CD4-positive, alpha-beta T cell treated with Interleukin-6 for 4 hours (primary cell): ENCODE measurements around the gene GALNT16.
A peak's percentile ranks its signal among the peaks of the same experiment; 100 is the strongest.
"Not testable (repeated sequence)": the region's sequence is repeated elsewhere in the genome, so short reads cannot be mapped to it uniquely, and the experiment has no call there.

Experiments used
- DNase-seq: peaks from one replicate; pipeline ENCODE4 v3.0.0-alpha.2; 2020; ENCODE audit warnings: mixed read lengths

GALNT16 gene

GRCh38 chr14:69260190-69260860 lies 367 bp downstream of the GALNT16 start:
- no peak for DNase-seq

DNA sequence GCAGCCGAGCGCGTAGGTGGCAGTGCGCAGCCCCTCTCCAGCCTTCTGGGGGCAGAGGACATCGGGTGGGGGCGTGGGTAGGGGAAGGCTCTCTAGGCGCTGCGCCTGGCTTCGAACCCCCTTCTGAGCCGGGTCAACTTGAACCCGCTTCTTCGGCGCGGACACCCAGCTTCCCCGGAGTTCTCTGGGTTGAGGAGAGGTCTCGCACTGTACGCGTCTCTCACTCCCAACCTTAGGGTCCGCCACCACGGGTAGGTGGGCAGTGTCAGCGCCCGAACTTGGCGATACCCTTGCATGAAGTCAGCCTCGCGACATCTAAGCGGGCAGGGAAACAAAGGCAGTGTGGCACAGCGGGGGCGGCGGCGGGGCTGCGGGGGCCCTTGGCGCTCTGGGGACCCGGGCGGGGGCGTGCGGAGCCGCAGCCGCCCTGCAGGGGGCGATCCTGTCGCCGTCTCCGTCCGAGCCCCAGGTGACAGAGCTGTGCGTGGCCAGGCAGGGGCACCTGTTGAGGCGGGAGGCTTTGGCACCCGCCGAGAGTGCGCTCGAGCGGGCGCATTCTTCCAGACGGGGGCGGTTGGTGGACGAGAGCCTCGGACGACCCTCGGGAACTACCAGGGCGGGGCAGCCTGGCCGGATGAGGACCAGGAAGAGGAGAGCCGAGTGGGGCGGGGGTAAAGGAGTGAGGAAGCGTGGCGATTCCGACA lies 1.1 kb downstream of the GALNT16 start:
- DNase-seq = peak; percentile 8

- no peak for DNase-seq
Observed at GRCh38 chr14:69261761-69262331, 1.9 kb downstream of the GALNT16 start.

- DNase-seq = no peak
Observed at GRCh38 chr14:69262516-69262915, 2.6 kb downstream of the GALNT16 start.

DNA sequence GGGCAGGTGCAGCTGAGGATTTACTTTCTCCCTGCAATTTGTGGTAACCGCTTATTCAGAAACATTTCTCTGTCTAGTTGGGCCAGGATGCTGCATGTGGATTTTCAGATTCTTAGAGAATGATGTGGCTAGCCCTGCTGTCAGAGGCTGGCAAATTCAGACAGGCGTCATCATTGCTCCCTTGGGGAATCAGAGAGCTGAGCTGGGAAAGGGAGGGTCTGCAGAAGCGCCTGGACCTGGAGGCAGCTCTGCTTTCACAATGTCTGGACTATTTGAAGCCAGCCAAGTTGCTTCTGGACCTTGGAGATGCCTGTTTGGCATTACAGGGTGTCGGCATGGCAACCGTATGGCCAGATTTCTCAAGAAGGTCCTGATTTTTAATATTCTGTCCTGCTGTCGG lies 3.4 kb downstream of the GALNT16 start:
- no peak for DNase-seq

- no peak for DNase-seq
Observed at GRCh38 chr14:69263771-69264170, 3.8 kb downstream of the GALNT16 start.

GRCh38 chr14:69266572-69267345 lies 6.8 kb downstream of the GALNT16 start:
- no peak for DNase-seq

- no peak for DNase-seq
Observed at GRCh38 chr14:69267492-69267891, 7.5 kb downstream of the GALNT16 start.

- DNase-seq = no peak
Observed at GRCh38 chr14:69268223-69268622, 8.3 kb downstream of the GALNT16 start.

DNA sequence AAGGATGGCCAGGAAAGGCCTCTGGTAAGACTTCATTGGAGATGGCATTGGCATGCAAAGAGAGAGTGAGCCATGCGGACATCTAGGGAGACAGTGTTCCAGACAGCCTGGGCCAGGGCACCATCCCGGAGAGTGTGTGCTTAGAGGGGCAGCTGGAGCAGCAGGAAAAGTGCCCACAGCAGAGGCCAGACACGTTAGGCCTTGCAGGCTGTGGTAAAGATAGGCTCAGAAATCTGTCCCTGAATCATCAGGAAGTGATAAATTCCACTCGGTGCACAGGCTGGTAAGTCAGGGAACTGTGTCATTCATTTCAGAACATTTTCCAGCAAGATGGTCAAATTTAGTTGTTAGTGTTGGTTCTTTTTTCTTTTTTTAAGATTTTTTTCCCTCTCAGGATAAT lies 8.8 kb downstream of the GALNT16 start:
- DNase-seq = no peak

- no peak for DNase-seq
Observed at GRCh38 chr14:69269381-69269780, 9.4 kb downstream of the GALNT16 start.

GRCh38 chr14:69270097-69270496 lies 10.1 kb downstream of the GALNT16 start:
- DNase-seq = no peak

DNA sequence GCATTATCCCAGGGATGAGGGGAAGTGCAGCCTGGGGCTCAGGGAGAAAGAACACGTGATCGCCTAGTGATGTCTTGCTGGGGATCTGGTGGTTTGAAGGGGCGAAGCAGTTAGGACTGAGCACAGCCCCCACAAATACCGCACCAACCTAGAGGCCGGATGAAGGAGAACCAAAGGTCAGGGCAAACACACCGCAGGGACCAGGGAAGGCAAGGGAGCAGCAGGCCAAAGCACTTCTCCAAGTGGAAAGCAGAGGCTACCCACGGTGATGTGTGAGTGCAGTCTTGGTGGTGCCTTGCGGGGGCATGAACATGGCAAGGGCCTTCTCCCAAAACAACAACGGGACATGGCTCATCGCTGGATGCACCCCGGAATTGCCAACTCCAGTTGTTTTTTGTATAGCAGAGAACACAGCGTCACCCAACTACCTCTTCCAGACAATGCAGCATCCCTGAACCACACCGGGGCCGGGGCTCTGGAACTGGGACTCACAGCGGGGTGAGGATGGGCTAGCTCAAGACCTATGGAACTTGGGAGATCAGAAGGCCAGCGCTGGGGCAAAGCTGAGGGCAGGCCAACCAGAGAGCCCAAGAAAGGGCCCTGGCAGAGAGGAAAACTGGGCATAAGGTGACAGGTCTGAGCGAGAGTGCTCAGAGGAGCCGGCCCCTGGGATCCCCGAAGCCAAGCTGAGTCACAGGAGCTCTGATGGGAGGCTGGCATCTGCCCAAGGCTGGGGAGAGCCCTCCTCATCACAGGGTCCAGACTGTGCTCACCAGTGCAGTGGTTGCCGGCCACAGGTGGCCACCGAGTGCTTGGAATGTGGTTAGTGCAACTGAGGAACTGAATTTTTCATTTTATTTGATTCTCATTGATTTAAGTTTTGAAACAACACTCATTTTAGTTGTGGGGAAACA lies 11.1 kb downstream of the GALNT16 start:
- DNase-seq = no peak

GRCh38 chr14:69274321-69274720 lies 14.4 kb downstream of the GALNT16 start:
- no peak for DNase-seq

GRCh38 chr14:69275331-69275730 lies 15.4 kb downstream of the GALNT16 start:
- DNase-seq = no peak

DNA sequence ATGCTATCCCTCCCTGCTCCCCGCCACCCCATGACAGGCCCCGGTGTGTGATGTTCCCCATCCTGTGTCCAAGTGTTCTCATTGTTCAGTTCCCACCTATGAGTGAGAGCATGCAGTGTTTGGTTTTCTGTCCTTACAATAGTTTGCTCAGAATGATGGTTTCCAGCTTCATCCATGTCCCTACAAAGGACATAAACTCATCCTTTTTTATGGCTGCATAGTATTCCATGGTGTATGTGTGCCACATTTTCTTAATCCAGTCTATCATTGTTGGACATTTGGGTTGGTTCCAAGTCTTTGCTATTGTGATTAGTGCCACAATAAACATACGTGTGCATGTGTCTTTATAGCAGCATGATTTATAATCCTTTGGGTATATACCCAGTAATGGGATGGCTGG lies 17.4 kb downstream of the GALNT16 start:
- DNase-seq = not testable (repeated sequence)

GRCh38 chr14:69280746-69281291 lies 20.9 kb downstream of the GALNT16 start:
- no peak for DNase-seq

DNA sequence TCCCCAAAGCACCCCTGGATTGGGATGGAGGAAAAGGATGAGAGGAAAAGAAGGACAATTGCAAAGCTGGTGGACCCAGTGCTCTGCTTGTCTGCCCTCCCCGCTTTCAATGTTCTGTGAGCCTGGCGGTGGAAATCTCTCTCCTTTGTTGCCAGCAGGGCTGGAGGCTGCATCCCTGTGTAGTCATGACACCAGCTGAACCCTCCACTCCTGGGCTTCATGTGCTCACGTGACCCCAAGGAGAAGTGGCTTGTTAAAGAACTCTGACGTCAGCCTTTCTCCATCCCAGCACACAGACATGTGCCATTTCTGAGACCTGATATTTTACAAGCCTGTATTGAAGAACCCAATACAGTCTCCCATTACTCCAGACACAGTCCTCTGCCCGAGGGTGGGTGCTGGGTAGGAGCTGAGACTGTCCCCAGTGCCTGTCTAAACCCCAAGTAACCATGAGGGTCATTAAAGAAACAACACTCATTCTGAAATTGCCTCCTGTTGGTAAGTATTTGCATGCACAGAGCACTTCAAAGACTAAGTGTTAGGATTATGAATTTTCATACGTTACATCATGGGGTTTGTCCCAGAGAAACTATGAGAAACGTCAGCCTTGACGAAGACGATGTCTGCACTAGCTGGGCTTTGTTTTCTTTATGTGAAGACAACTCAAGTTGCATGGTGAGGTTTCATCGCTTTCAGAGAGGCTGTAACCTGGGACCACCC lies 21.7 kb downstream of the GALNT16 start:
- DNase-seq = no peak

GRCh38 chr14:69282448-69282847 lies 22.5 kb downstream of the GALNT16 start:
- no peak for DNase-seq

DNA sequence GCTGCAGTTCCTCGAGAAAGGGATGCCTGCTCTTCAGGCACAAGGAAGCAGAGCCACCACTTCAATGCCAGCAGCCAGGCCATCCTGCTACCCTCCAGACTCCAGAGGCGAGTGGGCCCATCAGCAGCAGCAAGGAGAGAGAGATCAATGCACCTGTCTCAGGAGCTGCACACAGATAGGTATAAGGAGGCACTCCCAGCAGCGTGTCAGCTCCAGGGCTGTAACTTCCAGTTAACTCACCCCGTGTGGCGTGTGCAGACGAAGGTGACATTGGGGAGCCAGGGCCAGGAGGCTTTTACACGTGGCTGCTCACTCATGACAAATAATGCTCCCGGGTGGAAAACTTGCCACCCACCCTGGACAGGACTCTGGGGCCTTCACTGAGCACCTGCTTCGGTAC lies 24.2 kb downstream of the GALNT16 start:
- DNase-seq = no peak

DNA sequence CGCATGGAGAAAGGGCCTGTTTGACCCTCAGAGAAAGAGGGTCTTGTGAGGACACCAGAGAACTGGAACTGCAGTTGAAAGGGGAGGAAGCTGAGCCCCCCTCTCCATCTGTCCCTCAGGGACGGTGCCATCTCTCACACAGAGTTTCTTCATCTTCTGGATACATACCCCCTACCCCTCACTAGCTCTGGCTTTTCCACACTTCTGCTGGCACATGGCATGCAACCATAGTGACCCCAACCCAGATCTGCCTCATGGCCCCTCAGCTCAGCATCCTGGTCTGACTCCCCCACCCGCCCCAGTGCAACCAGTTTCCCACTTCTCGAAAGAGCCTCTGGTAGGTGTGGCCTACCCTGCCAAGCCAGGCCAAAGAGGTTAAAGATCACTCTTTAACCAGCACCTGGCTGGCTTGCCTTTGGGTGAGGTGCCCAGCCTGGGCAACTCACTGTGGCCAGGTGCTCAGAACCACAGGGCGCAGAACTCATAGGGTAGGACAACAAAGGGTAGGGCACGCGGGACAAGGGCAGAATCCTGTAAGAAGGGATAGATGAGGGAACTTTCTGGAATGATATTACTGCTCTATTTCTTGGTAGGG lies 25.8 kb downstream of the GALNT16 start:
- DNase-seq = no peak
